Breast epithelium (tissue), 4 donors: ENCODE results near the gene ARFGAP1. TPM values are rescaled to one million over a fixed set of nuclear protein-coding genes. Genes with fewer than 3 reads are reported as not detected.

Experiments
- DNase-seq, 2 donors: peaks; one replicate each; pipeline ENCODE4 v3.0.0-alpha.2; 2019; ENCODE audit warnings: low spot score in 2 of 2
- H3K27ac ChIP-seq, 2 donors: fragments of 200-600 bp; sonication (generic) in 1 of 2; one replicate each; pipeline ENCODE4 v1.5.1; 2016 to 2019; ENCODE audit warnings: mild to moderate bottlenecking in 1 of 2
- H3K27me3 ChIP-seq, 2 donors: fragments of 200-600 bp; sonication (generic) in 1 of 2; one replicate each; pipeline versions ENCODE4 v1.5.1 to v1.6.0; 2017 to 2019; ENCODE audit warnings: control low read depth in 1 of 2, mild to moderate bottlenecking in 1 of 2
- H3K36me3 ChIP-seq: fragments of 200-600 bp; one replicate; pipeline ENCODE4 v1.5.1; 2019
- H3K4me1 ChIP-seq, 2 donors: fragments of 200-600 bp; sonication (generic); one replicate each; pipeline ENCODE4 v1.5.1; 2016 to 2019; ENCODE audit warnings: control low read depth in 1 of 2
- H3K4me3 ChIP-seq, 3 donors: fragments of 200-600 bp; sonication (generic); 1 replicate in 2 of 3; 2 replicates in 1 of 3; pipeline ENCODE4 v1.5.1; 2016 to 2019; ENCODE audit warnings: mild to moderate bottlenecking in 3 of 3, moderate library complexity in 2 of 3
- H3K9me3 ChIP-seq, 2 donors: fragments of 200-600 bp; sonication (generic) in 1 of 2; one replicate each; pipeline ENCODE4 v1.5.1; 2016 to 2019; ENCODE audit warnings: control low read depth in 1 of 2
- CTCF ChIP-seq, 3 donors: fragments of 450-650 bp; IDR thresholded peaks; one replicate each; pipeline ENCODE4 v1.5.1; 2016 to 2017; ENCODE audit warnings: antibody characterized with exemption in 3 of 3, mild to moderate bottlenecking in 3 of 3, moderate library complexity in 3 of 3
- POLR2A ChIP-seq: fragments of 450-650 bp; IDR thresholded peaks from one replicate; pipeline ENCODE4 v1.6.1; 2016; ENCODE audit warnings: antibody characterized with exemption, mild to moderate bottlenecking, moderate library complexity
- POLR2AphosphoS5 ChIP-seq, 3 donors: sonication (generic); formaldehyde crosslinking; IDR thresholded peaks; one replicate each; pipeline ENCODE4 v1.6.1; 2017; ENCODE audit warnings: antibody characterized with exemption in 3 of 3
- intact Hi-C: fragments of 100-400 bp; cut with DNase I; formaldehyde crosslinking; loops from one replicate; pipeline ENCODE4 v1.15.1; 2023; ENCODE audit warnings: low total_unique reads
- total RNA-seq, 3 donors: library from RNA; depleted of rRNA; stranded (reverse); fragments of >200 nt; gene quantifications; one replicate each; pipeline ENCODE4 v1.1.0, GENCODE V29; 2016

Gene ARFGAP1
- total RNA-seq, 3 donors from 2014 or later, result 24.3 to 44.6 (median 38.2) TPM

- no peaks in the 10 kb centered on the region for H3K9me3 ChIP-seq
- intact Hi-C loops, result no loop called here
- DNase-seq, result no peak
- H3K4me1 ChIP-seq, result no peaks in the 10 kb centered on the region
- no peaks in the 10 kb centered on the region for H3K36me3 ChIP-seq
- no peak for TF ChIP-seq POLR2A
- no peak for TF ChIP-seq CTCF (IDR thresholded peaks at IDR 0.05)
- TF ChIP-seq POLR2AphosphoS5 (IDR thresholded peaks at IDR 0.05), result no peak
- no peak overlapping the region for H3K4me3 ChIP-seq
- H3K27ac ChIP-seq, result no peak overlapping the region
- peaks cover 0 to 57% of the 10 kb centered on the region in 2 donors for H3K27me3 ChIP-seq
Observed at GRCh38 chr20:63323357-63323981, 50.9 kb downstream of the ARFGAP1 start.

GRCh38 chr20:63325021-63325471 is 52.4 kb downstream of the ARFGAP1 start:
- intact Hi-C loops, result no loop called here
- H3K9me3 ChIP-seq, result no peaks in the 10 kb centered on the region
- H3K4me3 ChIP-seq, result no peak overlapping the region
- H3K27ac ChIP-seq, result no peak overlapping the region
- no peak for DNase-seq
- no peaks in the 10 kb centered on the region for H3K4me1 ChIP-seq
- no peak for TF ChIP-seq POLR2AphosphoS5 (IDR thresholded peaks at IDR 0.05)
- TF ChIP-seq POLR2A, result no peak
- TF ChIP-seq CTCF (IDR thresholded peaks at IDR 0.05), result no peak
- peaks cover 0 to 59% of the 10 kb centered on the region in 2 donors for H3K27me3 ChIP-seq
- H3K36me3 ChIP-seq, result no peaks in the 10 kb centered on the region

GRCh38 chr20:63325554-63326313 is 53.1 kb downstream of the ARFGAP1 start:
- TF ChIP-seq CTCF (IDR thresholded peaks at IDR 0.05), result no peak
- no peak for DNase-seq
- Histone ChIP-seq H3K36me3 (no peaks in the 10 kb centered on the region), H3K4me3 (no peak overlapping the region), H3K9me3 (no peaks in the 10 kb centered on the region), H3K27ac (no peak overlapping the region), H3K4me1 (no peaks in the 10 kb centered on the region), H3K27me3 (peaks cover 0 to 61% of the 10 kb centered on the region in 2 donors)
- intact Hi-C loops, result no loop called here

GRCh38 chr20:63326314-63327230 is 54.0 kb downstream of the ARFGAP1 start:
- TF ChIP-seq POLR2A (no peak), POLR2AphosphoS5 (IDR thresholded peaks at IDR 0.05) (no peak), CTCF (IDR thresholded peaks at IDR 0.05) (no peak)
- Histone ChIP-seq H3K36me3 (no peaks in the 10 kb centered on the region), H3K27ac (peak overlapping the region in 1 of 2 donors; percentile 19), H3K4me1 (no peaks in the 10 kb centered on the region), H3K27me3 (peaks cover 0 to 60% of the 10 kb centered on the region in 2 donors), H3K4me3 (no peak overlapping the region), H3K9me3 (no peaks in the 10 kb centered on the region)
- no peak for DNase-seq
- intact Hi-C loops, result no loop called here
